ENCODE results near the gene SYP. TPM values are rescaled to one million over a fixed set of nuclear protein-coding genes. Genes with fewer than 3 reads are reported as not detected.
A peak's percentile ranks its signal among the peaks of the same experiment; 100 is the strongest.

Gene SYP
- total RNA-seq, 1 donor from 2014 or later: 0.82 TPM

DNA sequence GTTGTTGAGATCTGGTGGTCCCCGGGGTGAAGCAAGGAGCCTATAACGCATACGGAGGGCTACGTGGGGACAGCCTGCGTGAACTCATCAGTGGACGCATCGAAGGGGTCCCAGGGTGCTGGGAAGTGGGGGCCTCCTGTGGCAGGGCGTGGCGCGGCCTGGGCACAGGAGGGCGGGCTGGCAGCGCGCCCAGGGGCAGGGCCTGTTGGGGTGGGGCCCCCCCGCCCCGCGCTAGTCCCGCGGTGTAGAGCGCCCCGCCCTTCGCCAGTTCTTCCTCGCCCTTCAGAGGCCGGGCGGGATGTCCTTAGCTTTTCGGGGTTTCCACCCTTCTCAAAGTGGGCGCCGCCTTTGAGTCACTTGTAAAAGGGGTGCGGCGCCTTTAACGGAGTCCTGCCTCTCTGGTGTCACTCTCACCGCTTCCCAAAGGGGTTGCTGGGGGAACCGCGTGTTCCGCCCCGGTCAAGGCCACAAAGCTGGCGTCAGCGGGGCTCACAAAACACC lies 27.7 kb downstream of the SYP start:
- no peaks in the 10 kb centered on the region for H3K9me3 Mint-ChIP-seq
- no peaks in the 10 kb centered on the region for H3K27me3 Mint-ChIP-seq
- TF ChIP-seq, protein P1, sequence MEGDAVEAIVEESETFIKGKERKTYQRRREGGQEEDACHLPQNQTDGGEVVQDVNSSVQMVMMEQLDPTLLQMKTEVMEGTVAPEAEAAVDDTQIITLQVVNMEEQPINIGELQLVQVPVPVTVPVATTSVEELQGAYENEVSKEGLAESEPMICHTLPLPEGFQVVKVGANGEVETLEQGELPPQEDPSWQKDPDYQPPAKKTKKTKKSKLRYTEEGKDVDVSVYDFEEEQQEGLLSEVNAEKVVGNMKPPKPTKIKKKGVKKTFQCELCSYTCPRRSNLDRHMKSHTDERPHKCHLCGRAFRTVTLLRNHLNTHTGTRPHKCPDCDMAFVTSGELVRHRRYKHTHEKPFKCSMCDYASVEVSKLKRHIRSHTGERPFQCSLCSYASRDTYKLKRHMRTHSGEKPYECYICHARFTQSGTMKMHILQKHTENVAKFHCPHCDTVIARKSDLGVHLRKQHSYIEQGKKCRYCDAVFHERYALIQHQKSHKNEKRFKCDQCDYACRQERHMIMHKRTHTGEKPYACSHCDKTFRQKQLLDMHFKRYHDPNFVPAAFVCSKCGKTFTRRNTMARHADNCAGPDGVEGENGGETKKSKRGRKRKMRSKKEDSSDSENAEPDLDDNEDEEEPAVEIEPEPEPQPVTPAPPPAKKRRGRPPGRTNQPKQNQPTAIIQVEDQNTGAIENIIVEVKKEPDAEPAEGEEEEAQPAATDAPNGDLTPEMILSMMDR (IDR thresholded peaks at IDR 0.05): no peak
- CTCF ChIA-PET: no interaction called here
- POLR2A ChIA-PET: interaction anchor here (0.6 to 1.7 kb wide), 9 partner anchors 9 to 338 kb away, joined by 3 to 8 read pairs (median 4); partner anchors contain the start of genes GRIPAP1 and WDR45
- intact Hi-C loops (cut with micrococcal nuclease): loop anchor here (1.0 to 5.0 kb wide), 5 partner anchors 8 to 170 kb away; partner anchors contain the start of genes GRIPAP1 and PRICKLE3
- H3K4me3 Mint-ChIP-seq: peak overlapping the region; percentile 89
- H3K27ac Mint-ChIP-seq: peak overlapping the region; percentile 84
- DNase-seq: peak; percentile 57
- peaks cover 37% of the 10 kb centered on the region for H3K4me1 Mint-ChIP-seq
- H3K36me3 Mint-ChIP-seq (ENCODE audit: low read depth): peaks cover 29% of the 10 kb centered on the region
- ATAC-seq (ENCODE audit: low read depth): peak; percentile 67

DNA sequence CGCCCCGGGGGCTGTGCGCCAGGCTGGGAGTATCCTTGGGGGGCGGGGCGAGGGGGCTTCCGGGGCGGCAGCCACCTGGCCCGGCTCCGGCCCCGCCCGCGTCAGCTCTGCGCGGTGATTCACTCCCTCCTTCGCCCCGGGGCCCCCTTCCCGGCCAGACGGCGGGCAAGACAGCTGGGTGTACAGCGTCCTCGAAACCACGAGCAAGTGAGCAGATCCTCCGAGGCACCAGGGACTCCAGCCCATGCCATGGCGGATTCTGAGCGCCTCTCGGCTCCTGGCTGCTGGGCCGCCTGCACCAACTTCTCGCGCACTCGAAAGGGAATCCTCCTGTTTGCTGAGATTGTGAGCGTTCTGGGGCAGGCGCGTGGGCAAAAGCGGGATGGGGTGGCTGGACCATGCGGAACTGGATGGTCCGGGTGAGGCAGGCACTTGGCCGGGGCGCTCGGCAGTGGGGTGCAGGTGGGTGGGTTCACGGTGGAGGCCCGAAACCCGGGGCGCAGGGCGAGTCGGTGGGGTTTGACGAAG lies 28.2 kb downstream of the SYP start, which contains the start of gene PLP2:
Gene PLP2 (plus strand): TSS at position 147 of the 528 bp plus-strand sequence. CDS start 103 bp downstream, at position 250.
- DNase-seq (peak; percentile 59), ATAC-seq (ENCODE audit: low read depth) (peak; percentile 52)
- POLR2A ChIA-PET: interaction anchor here (0.7 to 1.7 kb wide), 10 partner anchors 7 to 169 kb away, joined by 3 to 9 read pairs (median 6); partner anchors contain the start of genes GRIPAP1 and WDR45
- H3K27ac Mint-ChIP-seq: peak within 1 kb of the TSS; percentile 84
- H3K27me3 Mint-ChIP-seq: no peaks in the 10 kb centered on the region
- intact Hi-C loops (cut with micrococcal nuclease): loop anchor here (1.0 to 5.0 kb wide), 5 partner anchors 8 to 170 kb away; partner anchors contain the start of genes GRIPAP1 and PRICKLE3
- peaks cover 28% of the 10 kb centered on the region for H3K36me3 Mint-ChIP-seq (ENCODE audit: low read depth)
- H3K4me3 Mint-ChIP-seq: peak within 1 kb of the TSS; percentile 89
- H3K4me1 Mint-ChIP-seq: peaks cover 39% of the 10 kb centered on the region
- no peaks in the 10 kb centered on the region for H3K9me3 Mint-ChIP-seq
- CTCF ChIA-PET: no interaction called here
- TF ChIP-seq, protein P1 (IDR thresholded peaks at IDR 0.05): no peak

DNA sequence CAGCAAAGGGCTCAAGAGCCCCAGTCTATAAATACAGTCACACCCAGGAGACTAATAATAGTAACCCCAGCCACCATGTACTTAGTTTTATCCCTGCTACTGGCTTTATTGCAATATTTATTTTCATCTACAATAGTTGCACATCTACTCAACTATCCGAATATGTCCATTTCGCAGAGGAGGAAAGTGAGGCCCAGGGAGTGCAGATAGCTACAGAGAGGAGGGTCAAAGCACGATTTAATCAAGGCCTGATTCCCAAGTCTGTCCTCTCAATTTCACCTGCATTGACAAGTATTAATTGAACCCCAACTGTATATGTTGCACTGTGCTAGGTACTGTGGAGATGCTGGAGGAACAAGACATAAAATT lies 32.3 kb downstream of the SYP start:
- DNase-seq (no peak), ATAC-seq (ENCODE audit: low read depth) (no peak)
- H3K27me3 Mint-ChIP-seq: no peaks in the 10 kb centered on the region
- H3K36me3 Mint-ChIP-seq (ENCODE audit: low read depth): peaks cover 3% of the 10 kb centered on the region
- ChIA-PET CTCF (interaction anchor here (2.0 to 3.2 kb wide), 2 partner anchors 22 to 25 kb away, joined by 6 to 10 read pairs; no protein-coding TSS in a partner anchor), POLR2A (interaction anchor here (0.7 to 4.6 kb wide), 9 partner anchors 9 to 430 kb away, joined by 3 to 48 read pairs (median 6); partner anchors contain the start of genes PPP1R3F and WDR45)
- peak overlapping the region; percentile 74 for H3K4me3 Mint-ChIP-seq
- intact Hi-C loops (cut with micrococcal nuclease): loop anchor here (1.0 to 10.0 kb wide), 4 partner anchors 24 to 90 kb away; partner anchors contain the start of genes GPKOW and WDR45
- TF ChIP-seq, protein P1 (IDR thresholded peaks at IDR 0.05): no peak
- H3K9me3 Mint-ChIP-seq: no peaks in the 10 kb centered on the region
- peaks cover 39% of the 10 kb centered on the region for H3K4me1 Mint-ChIP-seq
- H3K27ac Mint-ChIP-seq: peak overlapping the region; percentile 94

DNA sequence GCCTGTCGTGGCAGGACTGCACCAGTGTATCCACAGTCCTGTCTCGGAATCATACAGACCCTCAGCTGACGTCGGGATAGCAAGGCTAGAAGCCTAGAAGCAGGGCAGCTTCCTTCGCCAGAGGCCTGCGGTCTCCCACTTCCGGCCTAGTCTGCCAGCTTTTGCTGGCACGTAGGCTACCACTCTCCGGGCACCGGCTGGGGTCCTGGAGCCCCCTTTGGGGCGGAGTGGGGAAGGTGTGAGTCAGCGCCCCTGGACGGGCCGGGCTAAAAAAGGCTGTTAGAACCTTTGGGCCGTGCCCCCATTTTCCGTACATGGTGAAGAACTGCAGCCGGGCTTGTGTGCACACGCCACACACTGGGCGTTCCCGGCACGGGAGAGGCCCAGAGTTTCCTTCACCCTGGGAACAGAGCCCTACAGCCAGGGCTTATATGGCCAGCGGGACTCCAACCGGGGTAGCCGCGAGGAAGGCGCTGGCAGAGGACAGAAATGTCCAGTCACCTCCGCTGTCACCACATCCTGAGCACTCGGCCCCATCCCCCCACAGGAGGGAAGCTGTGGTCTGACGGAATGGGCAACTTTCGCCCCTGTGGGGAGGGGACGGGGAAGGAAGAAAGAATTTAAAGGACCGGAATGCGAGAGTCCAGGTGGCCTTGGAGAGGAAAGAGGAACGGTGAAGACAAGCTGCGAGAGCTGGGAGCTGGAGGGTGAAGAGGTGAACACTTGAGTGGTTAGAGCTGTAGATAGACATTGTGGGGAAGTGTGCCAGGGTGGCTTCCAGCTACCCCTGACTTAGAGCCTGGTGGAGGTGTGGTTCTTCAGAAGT lies 32.9 kb downstream of the SYP start:
- intact Hi-C loops (cut with micrococcal nuclease): loop anchor here (1.0 to 10.0 kb wide), 7 partner anchors 11 to 102 kb away; partner anchors contain the start of genes GPKOW, PPP1R3F, PRICKLE3 and WDR45
- DNase-seq (peak; percentile 50), ATAC-seq (ENCODE audit: low read depth) (peak; percentile 28)
- ChIA-PET CTCF (interaction anchor here (0.8 to 3.2 kb wide), 4 partner anchors 11 to 25 kb away, joined by 3 to 10 read pairs (median 6); no protein-coding TSS in a partner anchor), POLR2A (interaction anchor here (0.5 to 4.6 kb wide), 19 partner anchors 10 to 1976 kb away, joined by 3 to 48 read pairs (median 6); partner anchors contain the start of genes CCDC22, PPP1R3F, RBM3 and WDR45)
- no peaks in the 10 kb centered on the region for H3K9me3 Mint-ChIP-seq
- H3K27me3 Mint-ChIP-seq: no peaks in the 10 kb centered on the region
- TF ChIP-seq, protein P1 (IDR thresholded peaks at IDR 0.05): no peak
- peaks cover 38% of the 10 kb centered on the region for H3K4me1 Mint-ChIP-seq
- peak overlapping the region; percentile 94 for H3K27ac Mint-ChIP-seq
- H3K4me3 Mint-ChIP-seq: peak overlapping the region; percentile 74
- no peaks in the 10 kb centered on the region for H3K36me3 Mint-ChIP-seq (ENCODE audit: low read depth)
